ENCODE measurements around the gene CARS2.

The CARS2 gene

DNA sequence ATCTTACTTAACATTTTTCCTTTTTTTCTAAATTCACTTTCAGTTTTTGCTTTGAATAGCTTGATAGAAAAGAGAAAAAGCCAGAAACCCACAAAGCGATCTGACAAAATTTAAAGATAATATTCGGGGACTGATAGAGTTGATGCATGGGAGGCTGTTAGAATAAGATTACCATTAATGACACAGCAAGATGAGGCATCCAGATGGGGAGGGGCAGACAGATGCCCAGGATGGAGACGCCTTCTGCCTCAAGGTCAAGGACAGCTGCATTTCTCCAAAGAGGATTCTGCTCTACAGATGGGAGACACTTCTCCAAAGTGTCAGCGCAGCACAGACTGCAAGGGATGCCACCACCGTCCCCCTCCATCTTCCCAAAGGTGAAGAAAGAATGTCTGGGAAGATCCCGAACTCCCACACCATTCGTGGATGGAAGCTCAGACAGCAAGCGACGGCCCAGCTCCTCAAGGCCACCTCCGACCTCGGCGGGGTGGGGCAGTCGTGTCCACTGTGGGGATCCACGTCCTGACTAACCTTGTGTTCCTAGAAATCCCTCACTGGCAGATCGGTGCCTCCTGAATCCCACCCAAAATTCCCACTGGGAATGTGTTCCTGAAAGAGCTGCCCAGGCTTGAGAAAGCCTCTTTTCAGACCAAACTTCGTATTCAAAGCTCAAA, 57.6 kb downstream of the CARS2 start:
- peaks cover 10% of the 10 kb centered on the region for H3K79me1 ChIP-seq (replicated peaks; ENCODE audit: low read length, poor library complexity, severe bottlenecking)
- no peaks in the 10 kb centered on the region for H3K9me3 ChIP-seq (ENCODE audit: control insufficient read depth, low read length)
- H3K36me3 ChIP-seq (ENCODE audit: control insufficient read depth in 1 of 2, insufficient read depth in 2 of 2, low read depth in 1 of 2, low read length in 2 of 2), result peaks cover 59 to 86% of the 10 kb centered on the region in 2 experiments
- no peak overlapping the region for H2BK120ac ChIP-seq (ENCODE audit: low read depth, low read length)
- H3K14ac ChIP-seq (ENCODE audit: low read length in 2 of 2), result no peak overlapping the region
- H2BK15ac ChIP-seq (ENCODE audit: low read depth, poor library complexity, severe bottlenecking), result no peak overlapping the region
- no peak overlapping the region for H4K91ac ChIP-seq (ENCODE audit: low read length)
- no peak overlapping the region for H3K4ac ChIP-seq (ENCODE audit: low read depth in 1 of 2, low read length in 2 of 2)
- H3K27me3 ChIP-seq (ENCODE audit: control insufficient read depth in 1 of 2, insufficient read depth in 1 of 2, low read length in 2 of 2), result no peaks in the 10 kb centered on the region
- peaks cover 16% of the 10 kb centered on the region for H3K4me1 ChIP-seq (ENCODE audit: control insufficient read depth, insufficient read depth, low read depth, low read length)
- no peak overlapping the region for H3K4me3 ChIP-seq (ENCODE audit: insufficient read depth in 1 of 2, low read depth in 1 of 2, low read length in 2 of 2)
- H3K27ac ChIP-seq (ENCODE audit: low read length, poor library complexity, severe bottlenecking), result no peak overlapping the region
- no peak overlapping the region for H3K4me2 ChIP-seq (ENCODE audit: low read length, poor library complexity, severe bottlenecking)
- H2BK12ac ChIP-seq (ENCODE audit: low read length in 2 of 2), result no peak overlapping the region
- peak overlapping the region in 1 of 2 experiments; percentile 15 for H3K23ac ChIP-seq (ENCODE audit: low read length in 2 of 2)
- 90% methylated on average over 16 of the region's 16 CpGs for WGBS
- H4K8ac ChIP-seq (ENCODE audit: low read length), result no peak overlapping the region
- H3K9ac ChIP-seq (ENCODE audit: low read length), result no peak overlapping the region
- no peak overlapping the region for H2AFZ ChIP-seq (ENCODE audit: low read depth, low read length)
- H2BK5ac ChIP-seq (ENCODE audit: low read depth, low read length, poor library complexity, severe bottlenecking), result no peak overlapping the region
- DNase-seq, result no peak
- H3K18ac ChIP-seq (ENCODE audit: low read depth in 1 of 2, low read length in 2 of 2), result no peak overlapping the region
- no peak overlapping the region for H2AK5ac ChIP-seq (ENCODE audit: low read length, severe bottlenecking)

- Histone ChIP-seq H4K91ac (ENCODE audit: low read length) (no peak overlapping the region), H3K9me3 (ENCODE audit: control insufficient read depth, low read length) (no peaks in the 10 kb centered on the region), H4K8ac (ENCODE audit: low read length) (no peak overlapping the region), H3K4me1 (ENCODE audit: control insufficient read depth, insufficient read depth, low read depth, low read length) (peaks cover 16% of the 10 kb centered on the region), H3K27ac (ENCODE audit: low read length, poor library complexity, severe bottlenecking) (no peak overlapping the region), H2AK5ac (ENCODE audit: low read length, severe bottlenecking) (no peak overlapping the region), H3K23ac (ENCODE audit: low read length in 2 of 2) (no peak overlapping the region), H2BK12ac (ENCODE audit: low read length in 2 of 2) (no peak overlapping the region), H3K4me3 (ENCODE audit: insufficient read depth in 1 of 2, low read depth in 1 of 2, low read length in 2 of 2) (no peak overlapping the region), H3K18ac (ENCODE audit: low read depth in 1 of 2, low read length in 2 of 2) (no peak overlapping the region), H3K14ac (ENCODE audit: low read length in 2 of 2) (no peak overlapping the region), H3K4me2 (ENCODE audit: low read length, poor library complexity, severe bottlenecking) (no peak overlapping the region), H2BK5ac (ENCODE audit: low read depth, low read length, poor library complexity, severe bottlenecking) (no peak overlapping the region), H3K27me3 (ENCODE audit: control insufficient read depth in 1 of 2, insufficient read depth in 1 of 2, low read length in 2 of 2) (no peaks in the 10 kb centered on the region), H3K4ac (ENCODE audit: low read depth in 1 of 2, low read length in 2 of 2) (no peak overlapping the region), H2AFZ (ENCODE audit: low read depth, low read length) (no peak overlapping the region), H2BK15ac (ENCODE audit: low read depth, poor library complexity, severe bottlenecking) (no peak overlapping the region), H2BK120ac (ENCODE audit: low read depth, low read length) (no peak overlapping the region), H3K79me1 (replicated peaks; ENCODE audit: low read length, poor library complexity, severe bottlenecking) (peaks cover 14% of the 10 kb centered on the region), H3K36me3 (ENCODE audit: control insufficient read depth in 1 of 2, insufficient read depth in 2 of 2, low read depth in 1 of 2, low read length in 2 of 2) (peaks cover 59 to 87% of the 10 kb centered on the region in 2 experiments), H3K9ac (ENCODE audit: low read length) (no peak overlapping the region)
- DNase-seq, result no peak
- WGBS, result 91% methylated on average over 10 of the region's 10 CpGs
These were observed 58.6 kb downstream of the CARS2 start for GRCh38 chr13:110647365-110647737.

GRCh38 chr13:110646442-110647364, 59.2 kb downstream of the CARS2 start:
- H2AK5ac ChIP-seq (ENCODE audit: low read length, severe bottlenecking), result no peak overlapping the region
- no peak for DNase-seq
- H3K23ac ChIP-seq (ENCODE audit: low read length in 2 of 2), result no peak overlapping the region
- H3K18ac ChIP-seq (ENCODE audit: low read depth in 1 of 2, low read length in 2 of 2), result no peak overlapping the region
- H3K9me3 ChIP-seq (ENCODE audit: control insufficient read depth, low read length), result no peaks in the 10 kb centered on the region
- no peak overlapping the region for H3K14ac ChIP-seq (ENCODE audit: low read length in 2 of 2)
- H3K36me3 ChIP-seq (ENCODE audit: control insufficient read depth in 1 of 2, insufficient read depth in 2 of 2, low read depth in 1 of 2, low read length in 2 of 2), result peaks cover 59 to 88% of the 10 kb centered on the region in 2 experiments
- no peak overlapping the region for H2BK12ac ChIP-seq (ENCODE audit: low read length in 2 of 2)
- H3K4me3 ChIP-seq (ENCODE audit: insufficient read depth in 1 of 2, low read depth in 1 of 2, low read length in 2 of 2), result no peak overlapping the region
- WGBS, result 93% methylated on average over 28 of the region's 29 CpGs
- no peak overlapping the region for H3K4me2 ChIP-seq (ENCODE audit: low read length, poor library complexity, severe bottlenecking)
- no peak overlapping the region for H2BK120ac ChIP-seq (ENCODE audit: low read depth, low read length)
- no peak overlapping the region for H4K91ac ChIP-seq (ENCODE audit: low read length)
- no peak overlapping the region for H3K9ac ChIP-seq (ENCODE audit: low read length)
- H4K8ac ChIP-seq (ENCODE audit: low read length), result no peak overlapping the region
- H3K27me3 ChIP-seq (ENCODE audit: control insufficient read depth in 1 of 2, insufficient read depth in 1 of 2, low read length in 2 of 2), result no peaks in the 10 kb centered on the region
- H3K4me1 ChIP-seq (ENCODE audit: control insufficient read depth, insufficient read depth, low read depth, low read length), result peaks cover 17% of the 10 kb centered on the region
- H3K79me1 ChIP-seq (replicated peaks; ENCODE audit: low read length, poor library complexity, severe bottlenecking), result peaks cover 15% of the 10 kb centered on the region
- H2AFZ ChIP-seq (ENCODE audit: low read depth, low read length), result no peak overlapping the region
- H3K27ac ChIP-seq (ENCODE audit: low read length, poor library complexity, severe bottlenecking), result no peak overlapping the region
- no peak overlapping the region for H3K4ac ChIP-seq (ENCODE audit: low read depth in 1 of 2, low read length in 2 of 2)
- H2BK15ac ChIP-seq (ENCODE audit: low read depth, poor library complexity, severe bottlenecking), result peak overlapping the region; percentile 14
- H2BK5ac ChIP-seq (ENCODE audit: low read depth, low read length, poor library complexity, severe bottlenecking), result no peak overlapping the region

DNA sequence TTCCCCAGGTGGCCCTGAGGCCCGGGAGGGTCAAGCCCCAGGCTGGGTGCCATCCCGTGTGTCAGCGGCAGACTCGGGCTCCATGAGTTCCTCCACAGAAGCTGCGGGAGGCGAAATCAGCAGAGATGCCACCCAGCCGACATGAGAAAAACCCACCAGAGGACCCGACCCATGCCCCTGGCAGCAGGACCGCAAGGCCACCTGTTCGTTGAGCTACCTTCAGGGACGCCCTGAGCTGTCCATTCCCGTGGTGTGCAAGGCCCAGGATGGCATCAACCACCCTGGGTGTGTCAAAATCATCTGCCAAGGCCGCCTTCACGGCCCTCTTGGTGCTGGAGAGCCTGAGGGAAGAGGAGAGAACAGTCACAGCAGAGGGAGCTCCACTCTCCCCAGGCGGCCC, 60.2 kb downstream of the CARS2 start:
- Histone ChIP-seq H3K4me1 (ENCODE audit: control insufficient read depth, insufficient read depth, low read depth, low read length) (peaks cover 26% of the 10 kb centered on the region), H3K4ac (ENCODE audit: low read depth in 1 of 2, low read length in 2 of 2) (no peak overlapping the region), H3K79me1 (replicated peaks; ENCODE audit: low read length, poor library complexity, severe bottlenecking) (peaks cover 15% of the 10 kb centered on the region), H2BK5ac (ENCODE audit: low read depth, low read length, poor library complexity, severe bottlenecking) (no peak overlapping the region), H3K14ac (ENCODE audit: low read length in 2 of 2) (no peak overlapping the region), H2BK12ac (ENCODE audit: low read length in 2 of 2) (no peak overlapping the region), H2BK15ac (ENCODE audit: low read depth, poor library complexity, severe bottlenecking) (no peak overlapping the region), H3K4me3 (ENCODE audit: insufficient read depth in 1 of 2, low read depth in 1 of 2, low read length in 2 of 2) (no peak overlapping the region), H3K23ac (ENCODE audit: low read length in 2 of 2) (no peak overlapping the region), H3K4me2 (ENCODE audit: low read length, poor library complexity, severe bottlenecking) (no peak overlapping the region), H3K27ac (ENCODE audit: low read length, poor library complexity, severe bottlenecking) (no peak overlapping the region), H2AFZ (ENCODE audit: low read depth, low read length) (no peak overlapping the region), H4K8ac (ENCODE audit: low read length) (no peak overlapping the region), H3K18ac (ENCODE audit: low read depth in 1 of 2, low read length in 2 of 2) (no peak overlapping the region), H2BK120ac (ENCODE audit: low read depth, low read length) (no peak overlapping the region), H2AK5ac (ENCODE audit: low read length, severe bottlenecking) (no peak overlapping the region), H3K27me3 (ENCODE audit: control insufficient read depth in 1 of 2, insufficient read depth in 1 of 2, low read length in 2 of 2) (no peaks in the 10 kb centered on the region), H4K91ac (ENCODE audit: low read length) (no peak overlapping the region), H3K9ac (ENCODE audit: low read length) (no peak overlapping the region), H3K9me3 (ENCODE audit: control insufficient read depth, low read length) (no peaks in the 10 kb centered on the region), H3K36me3 (ENCODE audit: control insufficient read depth in 1 of 2, insufficient read depth in 2 of 2, low read depth in 1 of 2, low read length in 2 of 2) (peaks cover 61 to 89% of the 10 kb centered on the region in 2 experiments)
- no peak for DNase-seq
- WGBS, result 96% methylated on average over 15 of the region's 15 CpGs
